OCI-LY1 (cell line): Measurements from ENCODE around the gene CAMKK1.
"Not testable (repeated sequence)": the region's sequence is repeated elsewhere in the genome, so short reads cannot be mapped to it uniquely, and the experiment has no call there.

Experiments used
- H2AFZ ChIP-seq: fragments of 200-600 bp; sonication (generic), shearing (Covaris generic); 2 replicates; pipeline ENCODE4 v1.6.0; 2014; ENCODE audit warnings: antibody characterized with exemption, mild to moderate bottlenecking, low read length
- H3F3A ChIP-seq: fragments of 200-600 bp; sonication (generic), shearing (Covaris generic); 2 replicates; pipeline ENCODE4 v1.6.0; 2014; ENCODE audit warnings: mild to moderate bottlenecking, antibody characterized with exemption, low read length, moderate library complexity; ENCODE audit not compliant: insufficient read depth
- H3K27ac ChIP-seq: fragments of 200-600 bp; sonication (generic); 2 replicates; pipeline ENCODE4 v1.5.1; 2014; ENCODE audit warnings: low read length, mixed run types, mild to moderate bottlenecking, low read depth; ENCODE audit not compliant: poor library complexity, severe bottlenecking
- H3K27me3 ChIP-seq: fragments of 200-600 bp; sonication (generic); 2 replicates; pipeline ENCODE4 v1.6.0; 2014; ENCODE audit warnings: antibody characterized with exemption, mild to moderate bottlenecking, low read length, moderate library complexity; ENCODE audit not compliant: insufficient read depth
- H3K36me3 ChIP-seq: fragments of 200-600 bp; sonication (generic); 2 replicates; pipeline ENCODE4 v1.6.1; 2014; ENCODE audit warnings: mild to moderate bottlenecking, antibody characterized with exemption, low read length, moderate library complexity, mixed read lengths; ENCODE audit not compliant: insufficient read depth
- H3K4me1 ChIP-seq: fragments of 200-600 bp; sonication (generic); 2 replicates; pipeline ENCODE4 v1.5.1; 2014; ENCODE audit warnings: mild to moderate bottlenecking, low read length, moderate library complexity; ENCODE audit not compliant: insufficient read depth, severe bottlenecking
- H3K4me2 ChIP-seq: fragments of 200-600 bp; sonication (generic), shearing (Covaris generic); 2 replicates; pipeline ENCODE4 v1.6.1; 2014; ENCODE audit warnings: low read length
- H3K4me3 ChIP-seq: fragments of 200-600 bp; sonication (generic); 2 replicates; pipeline ENCODE4 v1.5.1; 2014; ENCODE audit warnings: low read length, low read depth, mild to moderate bottlenecking, mixed read lengths; ENCODE audit not compliant: poor library complexity, severe bottlenecking
- H3K79me2 ChIP-seq: fragments of 200-600 bp; shearing (Covaris generic); 2 replicates; pipeline ENCODE4 v1.6.1; 2016; ENCODE audit warnings: mixed run types, low read length, mixed read lengths; ENCODE audit not compliant: insufficient read depth
- H3K9ac ChIP-seq: fragments of 200-600 bp; sonication (generic), shearing (Covaris generic); 2 replicates; pipeline ENCODE4 v1.6.1; 2014; ENCODE audit warnings: mild to moderate bottlenecking, low read length, mixed read lengths
- H3K9me2 ChIP-seq: fragments of 200-600 bp; sonication (generic), shearing (Covaris generic); 2 replicates; pipeline ENCODE4 v1.6.1; 2014; ENCODE audit warnings: low read depth, mild to moderate bottlenecking, low read length, mixed read lengths
- H3K9me3 ChIP-seq: fragments of 200-600 bp; shearing (Covaris generic); 2 replicates; pipeline ENCODE4 v1.6.1; 2014; ENCODE audit warnings: low read length, mixed read lengths
- H4K20me1 ChIP-seq: fragments of 200-600 bp; sonication (generic), shearing (Covaris generic); 2 replicates; pipeline ENCODE4 v1.6.0; 2016; ENCODE audit warnings: mild to moderate bottlenecking, low read length; ENCODE audit not compliant: insufficient read depth
- CTCF ChIP-seq: fragments of 200-600 bp; sonication (generic), shearing (Covaris generic); IDR thresholded peaks from 2 replicates; pipeline ENCODE4 v1.5.1; 2017; ENCODE audit warnings: mild to moderate bottlenecking, antibody characterized with exemption, low read length, moderate library complexity, mixed read lengths
- EZH2 ChIP-seq: fragments of 200-600 bp; sonication (generic), shearing (Covaris generic); IDR thresholded peaks from 2 replicates; pipeline ENCODE4 v1.8.0; 2017; ENCODE audit warnings: borderline replicate concordance, mixed run types, mild to moderate bottlenecking, antibody characterized with exemption, low read length, moderate library complexity, mixed read lengths

Gene CAMKK1

GRCh38 chr17:3857261-3858105, 35.4 kb downstream of the CAMKK1 start:
- Histone ChIP-seq H3K9me3 (no peaks in the 10 kb centered on the region), H3K36me3 (no peaks in the 10 kb centered on the region), H3K4me1 (no peaks in the 10 kb centered on the region), H3F3A (no peaks in the 10 kb centered on the region), H3K4me3 (no peak overlapping the region), H4K20me1 (no peaks in the 10 kb centered on the region), H3K79me2 (no peaks in the 10 kb centered on the region), H3K4me2 (no peak overlapping the region), H3K27me3 (peaks cover 8% of the 10 kb centered on the region; the same call in 1 of the 2 replicates), H2AFZ (no peak overlapping the region), H3K9me2 (no peaks in the 10 kb centered on the region), H3K9ac (no peak overlapping the region), H3K27ac (no peak overlapping the region)
- TF ChIP-seq CTCF = no peak
- no peak for TF ChIP-seq EZH2

- H4K20me1 ChIP-seq, H2AFZ ChIP-seq, H3K27ac ChIP-seq, H3K4me1 ChIP-seq, H3K4me2 ChIP-seq, H3K9me2 ChIP-seq, H3K9me3 ChIP-seq, H3K79me2 ChIP-seq, H3K4me3 ChIP-seq, H3K9ac ChIP-seq, H3F3A ChIP-seq, H3K36me3 ChIP-seq: not testable (repeated sequence)
- peaks cover 13% of the 10 kb centered on the region; the same call in 1 of the 2 replicates for H3K27me3 ChIP-seq
Measured at GRCh38 chr17:3854204-3854603, 38.6 kb downstream of the CAMKK1 start.

GRCh38 chr17:3852561-3852960, 40.3 kb downstream of the CAMKK1 start:
- Histone ChIP-seq H4K20me1 (no peaks in the 10 kb centered on the region), H3F3A (no peaks in the 10 kb centered on the region), H2AFZ (no peak overlapping the region), H3K36me3 (no peaks in the 10 kb centered on the region), H3K9me2 (no peaks in the 10 kb centered on the region), H3K4me1 (no peaks in the 10 kb centered on the region), H3K4me3 (no peak overlapping the region), H3K4me2 (no peak overlapping the region), H3K79me2 (no peaks in the 10 kb centered on the region), H3K9me3 (no peaks in the 10 kb centered on the region), H3K27me3 (peaks cover 11% of the 10 kb centered on the region; the same call in 1 of the 2 replicates), H3K9ac (no peak overlapping the region), H3K27ac (no peak overlapping the region)
- TF ChIP-seq CTCF (no peak), EZH2 (no peak)
